Uterus (tissue), 4 donors: ENCODE results near the gene GPR162. TPM values are rescaled to one million over a fixed set of nuclear protein-coding genes. Genes with fewer than 3 reads are reported as not detected.

Source experiments
- DNase-seq, 2 donors: peaks; one replicate each; pipeline ENCODE4 v3.0.0-alpha.2; 2019 to 2020
- H3K27ac ChIP-seq, 2 donors: fragments of 200-600 bp; sonication (generic); 1 replicate in 1 of 2; 2 replicates in 1 of 2; pipeline ENCODE4 v1.5.1; 2016 to 2018
- H3K27me3 ChIP-seq, 2 donors: fragments of 200-600 bp; sonication (generic); one replicate each; pipeline ENCODE4 v1.5.1; 2018 to 2019; ENCODE audit warnings: control low read depth in 1 of 2
- H3K36me3 ChIP-seq, 2 donors: fragments of 200-600 bp; sonication (generic); one replicate each; pipeline ENCODE4 v1.5.1; 2019; ENCODE audit warnings: control low read depth in 1 of 2
- H3K4me1 ChIP-seq, 2 donors: fragments of 200-600 bp; sonication (generic); one replicate each; pipeline ENCODE4 v1.5.1; 2018 to 2019; ENCODE audit warnings: control low read depth in 1 of 2
- H3K4me3 ChIP-seq, 2 donors: fragments of 200-600 bp; sonication (generic); 1 replicate in 1 of 2; 2 replicates in 1 of 2; pipeline ENCODE4 v1.5.1; 2018 to 2019; ENCODE audit warnings: mild to moderate bottlenecking in 1 of 2
- H3K9me3 ChIP-seq, 2 donors: fragments of 200-600 bp; sonication (generic); one replicate each; pipeline ENCODE4 v1.5.1; 2019; ENCODE audit warnings: control low read depth in 1 of 2
- POLR2A ChIP-seq, 2 donors: fragments of 450-650 bp; IDR thresholded peaks; one replicate each; pipeline ENCODE4 v1.6.1; 2016; ENCODE audit warnings: antibody characterized with exemption in 2 of 2, mild to moderate bottlenecking in 1 of 2, moderate library complexity in 1 of 2
- intact Hi-C: fragments of 100-400 bp; cut with DNase I; formaldehyde crosslinking; loops from one replicate; pipeline ENCODE4 v1.15.1; 2023; ENCODE audit warnings: low total_unique reads
- total RNA-seq, 4 donors: library from RNA; depleted of rRNA in 3 of 4; stranded (reverse); fragments of >200 nt in 3 of 4; gene quantifications; one replicate each; pipeline versions ENCODE4 v1.1.0 to v1.2.4, GENCODE V29; 2014 to 2023
- TF ChIP-seq, protein P1 (sequence below), 4 experiments: fragments of 200-600 bp in 2 of 4; fragments of 450-650 bp in 2 of 4; sonication (generic) in 2 of 4; IDR thresholded peaks; one replicate each; pipeline ENCODE4 v1.5.1; 2016 to 2019; ENCODE audit warnings: antibody characterized with exemption in 4 of 4, mild to moderate bottlenecking in 2 of 4, moderate library complexity in 1 of 4
- donor health status: DM: yes; HTN: yes; CAD: no.

Gene GPR162
- total RNA-seq, 4 donors from 2014 or later = 0.29 to 23.1 (median 3.4) TPM

GRCh38 chr12:6788972-6789924 lies 32.4 kb upstream of the GPR162 start, which contains the start of gene CD4:
TSS of gene CD4 (plus strand) at chr12:6789528. CDS start at chr12:6800139, 10,611 bp downstream.
- Histone ChIP-seq H3K4me3 (no peak within 1 kb of the TSS), H3K27ac (no peak within 1 kb of the TSS), H3K9me3 (no peaks in the 10 kb centered on the region), H3K4me1 (no peaks in the 10 kb centered on the region), H3K27me3 (no peaks in the 10 kb centered on the region), H3K36me3 (no peaks in the 10 kb centered on the region)
- DNase-seq = no peak
- TF ChIP-seq, protein P1, sequence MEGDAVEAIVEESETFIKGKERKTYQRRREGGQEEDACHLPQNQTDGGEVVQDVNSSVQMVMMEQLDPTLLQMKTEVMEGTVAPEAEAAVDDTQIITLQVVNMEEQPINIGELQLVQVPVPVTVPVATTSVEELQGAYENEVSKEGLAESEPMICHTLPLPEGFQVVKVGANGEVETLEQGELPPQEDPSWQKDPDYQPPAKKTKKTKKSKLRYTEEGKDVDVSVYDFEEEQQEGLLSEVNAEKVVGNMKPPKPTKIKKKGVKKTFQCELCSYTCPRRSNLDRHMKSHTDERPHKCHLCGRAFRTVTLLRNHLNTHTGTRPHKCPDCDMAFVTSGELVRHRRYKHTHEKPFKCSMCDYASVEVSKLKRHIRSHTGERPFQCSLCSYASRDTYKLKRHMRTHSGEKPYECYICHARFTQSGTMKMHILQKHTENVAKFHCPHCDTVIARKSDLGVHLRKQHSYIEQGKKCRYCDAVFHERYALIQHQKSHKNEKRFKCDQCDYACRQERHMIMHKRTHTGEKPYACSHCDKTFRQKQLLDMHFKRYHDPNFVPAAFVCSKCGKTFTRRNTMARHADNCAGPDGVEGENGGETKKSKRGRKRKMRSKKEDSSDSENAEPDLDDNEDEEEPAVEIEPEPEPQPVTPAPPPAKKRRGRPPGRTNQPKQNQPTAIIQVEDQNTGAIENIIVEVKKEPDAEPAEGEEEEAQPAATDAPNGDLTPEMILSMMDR (IDR thresholded peaks at IDR 0.05) = no peak
- no peak for TF ChIP-seq POLR2A (IDR thresholded peaks at IDR 0.05)
- intact Hi-C loops = no loop called here

- no peak for DNase-seq
- no peak overlapping the region for H3K27ac ChIP-seq
- no peak for TF ChIP-seq POLR2A (IDR thresholded peaks at IDR 0.05)
- TF ChIP-seq, protein P1 (IDR thresholded peaks at IDR 0.05) = no peak
- no peaks in the 10 kb centered on the region for H3K27me3 ChIP-seq
- H3K36me3 ChIP-seq = no peaks in the 10 kb centered on the region
- no peaks in the 10 kb centered on the region for H3K4me1 ChIP-seq
- H3K9me3 ChIP-seq = no peaks in the 10 kb centered on the region
- H3K4me3 ChIP-seq = no peak overlapping the region
- intact Hi-C loops = no loop called here
Observed at GRCh38 chr12:6790496-6791150, 31.0 kb upstream of the GPR162 start.

GRCh38 chr12:6791931-6792520 lies 29.6 kb upstream of the GPR162 start:
- H3K4me3 ChIP-seq = no peak overlapping the region
- no peak overlapping the region for H3K27ac ChIP-seq
- H3K27me3 ChIP-seq = no peaks in the 10 kb centered on the region
- DNase-seq = no peak
- intact Hi-C loops = no loop called here
- TF ChIP-seq POLR2A (IDR thresholded peaks at IDR 0.05) = no peak
- TF ChIP-seq, protein P1 (IDR thresholded peaks at IDR 0.05) = no peak
- H3K9me3 ChIP-seq = no peaks in the 10 kb centered on the region
- H3K4me1 ChIP-seq = no peaks in the 10 kb centered on the region
- no peaks in the 10 kb centered on the region for H3K36me3 ChIP-seq

GRCh38 chr12:6792522-6793201 lies 29.0 kb upstream of the GPR162 start:
- Histone ChIP-seq H3K36me3 (no peaks in the 10 kb centered on the region), H3K9me3 (no peaks in the 10 kb centered on the region), H3K27ac (no peak overlapping the region), H3K4me1 (no peaks in the 10 kb centered on the region), H3K4me3 (no peak overlapping the region), H3K27me3 (no peaks in the 10 kb centered on the region)
- TF ChIP-seq, protein P1 (IDR thresholded peaks at IDR 0.05) = no peak
- TF ChIP-seq POLR2A (IDR thresholded peaks at IDR 0.05) = no peak
- intact Hi-C loops = no loop called here
- no peak for DNase-seq
